ENCODE results near the gene CDON. TPM values are rescaled to one million over a fixed set of nuclear protein-coding genes. Genes with fewer than 3 reads are reported as not detected.

Gene CDON
- total and polyA plus RNA-seq, 8 donors: 0.80 to 10.7 (median 2.9) TPM

- no peak overlapping the region for H3K4me3 ChIP-seq
- no peaks in the 10 kb centered on the region for H3K9me3 ChIP-seq
- no peak for TF ChIP-seq CTCF (IDR thresholded peaks at IDR 0.05)
- 94 to 99% methylated on average over 5 of the region's 5 CpGs for WGBS, 2 donors
- H3K27ac ChIP-seq: peak overlapping the region in 1 of 4 donors; percentile 66
- intact Hi-C loops (cut with DNase I): no loop called here
- DNase-seq (no peak), ATAC-seq (no peak), FAIRE-seq (no peak)
- no peaks in the 10 kb centered on the region for H3K27me3 ChIP-seq
- peaks cover 14 to 19% (median 16%) of the 10 kb centered on the region in 3 donors for H3K4me1 ChIP-seq
- H3K36me3 ChIP-seq: no peaks in the 10 kb centered on the region
Observed at GRCh38 chr11:126103150-126103549, 40.5 kb upstream of the CDON start.

GRCh38 chr11:126102436-126102981 lies 39.8 kb upstream of the CDON start:
- H3K9me3 ChIP-seq: no peaks in the 10 kb centered on the region
- TF ChIP-seq CTCF (IDR thresholded peaks at IDR 0.05): no peak
- intact Hi-C loops (cut with DNase I): no loop called here
- peak; percentile 62 to 85 (median 82) for ATAC-seq
- 16 to 20% methylated on average over 7 of the region's 7 CpGs for WGBS, 2 donors
- FAIRE-seq: no peak
- DNase-seq: peak in 3 of 6 donors; percentile 43 to 50 (median 45)
- H3K27me3 ChIP-seq: no peaks in the 10 kb centered on the region
- no peak overlapping the region for H3K4me3 ChIP-seq
- peak overlapping the region in 3 of 4 donors; percentile 18 to 66 (median 44) for H3K27ac ChIP-seq
- peaks cover 14 to 19% (median 16%) of the 10 kb centered on the region in 3 donors for H3K4me1 ChIP-seq
- no peaks in the 10 kb centered on the region for H3K36me3 ChIP-seq

- intact Hi-C loops (cut with DNase I): no loop called here
- peak; percentile 9 to 57 (median 40) for ATAC-seq
- Histone ChIP-seq H3K4me3 (no peak overlapping the region), H3K36me3 (no peaks in the 10 kb centered on the region), H3K27ac (peak overlapping the region in 3 of 4 donors; percentile 18 to 66 (median 44)), H3K4me1 (peaks cover 14 to 19% (median 16%) of the 10 kb centered on the region in 3 donors), H3K27me3 (no peaks in the 10 kb centered on the region), H3K9me3 (no peaks in the 10 kb centered on the region)
- DNase-seq: no peak
- FAIRE-seq: no peak
- no peak for TF ChIP-seq CTCF (IDR thresholded peaks at IDR 0.05)
- 48 to 56% methylated on average over 5 of the region's 5 CpGs for WGBS, 2 donors
Observed at GRCh38 chr11:126101930-126102283, 39.2 kb upstream of the CDON start.

GRCh38 chr11:126101251-126101929 lies 38.7 kb upstream of the CDON start:
- WGBS, 2 donors: 82 to 83% methylated on average over 11 of the region's 11 CpGs
- no peak for TF ChIP-seq CTCF (IDR thresholded peaks at IDR 0.05)
- Histone ChIP-seq H3K9me3 (no peaks in the 10 kb centered on the region), H3K27me3 (no peaks in the 10 kb centered on the region), H3K4me3 (no peak overlapping the region), H3K27ac (peak overlapping the region in 2 of 4 donors; percentile 18 to 66), H3K4me1 (peaks cover 14 to 19% (median 16%) of the 10 kb centered on the region in 3 donors), H3K36me3 (no peaks in the 10 kb centered on the region)
- DNase-seq (peak in 1 of 6 donors; percentile 40), ATAC-seq (peak; percentile 5 to 51 (median 8)), FAIRE-seq (no peak)
- intact Hi-C loops (cut with DNase I): no loop called here

- intact Hi-C loops (cut with DNase I): no loop called here
- Histone ChIP-seq H3K4me1 (peaks cover 14 to 19% (median 16%) of the 10 kb centered on the region in 3 donors), H3K36me3 (no peaks in the 10 kb centered on the region), H3K4me3 (no peak overlapping the region), H3K27me3 (no peaks in the 10 kb centered on the region), H3K27ac (no peak overlapping the region), H3K9me3 (no peaks in the 10 kb centered on the region)
- TF ChIP-seq CTCF (IDR thresholded peaks at IDR 0.05): no peak
- 91 to 93% methylated on average over 5 of the region's 5 CpGs for WGBS, 2 donors
- FAIRE-seq (no peak), DNase-seq (no peak), ATAC-seq (no peak)
Observed at GRCh38 chr11:126100716-126101115, 38.0 kb upstream of the CDON start.
